ENCODE results near the gene NT5DC4.

The NT5DC4 gene

DNA sequence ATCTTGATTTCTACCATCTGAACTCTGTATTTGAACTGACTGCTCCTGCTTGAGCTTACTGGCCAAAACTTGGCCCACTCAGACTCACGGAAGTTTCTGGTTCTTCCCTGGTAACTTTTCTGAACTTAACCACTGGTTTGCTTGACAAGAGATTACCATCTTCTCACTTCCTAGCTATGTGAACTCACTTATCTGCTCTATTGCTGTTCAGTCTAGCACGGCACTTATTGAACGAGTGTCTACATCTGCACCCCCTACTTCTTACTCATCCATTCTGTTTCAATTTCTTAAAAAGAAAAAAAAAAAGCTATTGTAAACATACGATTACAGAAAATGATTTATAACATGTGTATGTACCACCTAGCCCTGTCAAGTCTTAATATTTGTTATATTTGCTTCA lies 34.6 kb downstream of the NT5DC4 start:
- no peak for DNase-seq
- Mint-ChIP-seq H3K9me3 (no peaks in the 10 kb centered on the region), H3K27ac (no peak overlapping the region), H3K27me3 (ENCODE audit: low read depth, poor library complexity) (no peaks in the 10 kb centered on the region), H3K36me3 (ENCODE audit: low read depth) (peaks cover 66% of the 10 kb centered on the region), H3K4me3 (no peak overlapping the region), H3K4me1 (no peaks in the 10 kb centered on the region)
- TF ChIP-seq, protein P1, sequence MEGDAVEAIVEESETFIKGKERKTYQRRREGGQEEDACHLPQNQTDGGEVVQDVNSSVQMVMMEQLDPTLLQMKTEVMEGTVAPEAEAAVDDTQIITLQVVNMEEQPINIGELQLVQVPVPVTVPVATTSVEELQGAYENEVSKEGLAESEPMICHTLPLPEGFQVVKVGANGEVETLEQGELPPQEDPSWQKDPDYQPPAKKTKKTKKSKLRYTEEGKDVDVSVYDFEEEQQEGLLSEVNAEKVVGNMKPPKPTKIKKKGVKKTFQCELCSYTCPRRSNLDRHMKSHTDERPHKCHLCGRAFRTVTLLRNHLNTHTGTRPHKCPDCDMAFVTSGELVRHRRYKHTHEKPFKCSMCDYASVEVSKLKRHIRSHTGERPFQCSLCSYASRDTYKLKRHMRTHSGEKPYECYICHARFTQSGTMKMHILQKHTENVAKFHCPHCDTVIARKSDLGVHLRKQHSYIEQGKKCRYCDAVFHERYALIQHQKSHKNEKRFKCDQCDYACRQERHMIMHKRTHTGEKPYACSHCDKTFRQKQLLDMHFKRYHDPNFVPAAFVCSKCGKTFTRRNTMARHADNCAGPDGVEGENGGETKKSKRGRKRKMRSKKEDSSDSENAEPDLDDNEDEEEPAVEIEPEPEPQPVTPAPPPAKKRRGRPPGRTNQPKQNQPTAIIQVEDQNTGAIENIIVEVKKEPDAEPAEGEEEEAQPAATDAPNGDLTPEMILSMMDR (IDR thresholded peaks at IDR 0.05) = no peak

DNA sequence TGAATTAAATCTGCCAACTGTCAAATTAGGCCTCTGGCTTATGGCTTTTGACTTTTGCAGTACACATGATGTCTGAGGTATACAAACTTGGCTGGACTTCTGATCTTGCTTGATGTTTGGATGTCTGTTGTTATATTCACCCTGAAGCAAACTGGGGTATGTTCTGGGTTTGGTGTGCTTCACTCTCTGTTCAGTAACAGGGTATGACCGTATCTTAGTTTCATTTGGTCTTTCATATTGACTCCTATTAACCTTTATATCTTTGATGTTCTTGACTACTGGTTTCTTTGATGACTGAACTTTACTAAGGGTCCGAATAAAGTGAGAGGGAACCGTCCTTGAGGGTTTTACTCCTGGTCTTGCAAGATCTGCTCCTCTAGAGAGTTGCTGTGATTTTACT lies 35.4 kb downstream of the NT5DC4 start:
- Mint-ChIP-seq H3K27me3 (ENCODE audit: low read depth, poor library complexity) (no peaks in the 10 kb centered on the region), H3K9me3 (no peaks in the 10 kb centered on the region), H3K4me1 (no peaks in the 10 kb centered on the region)

DNA sequence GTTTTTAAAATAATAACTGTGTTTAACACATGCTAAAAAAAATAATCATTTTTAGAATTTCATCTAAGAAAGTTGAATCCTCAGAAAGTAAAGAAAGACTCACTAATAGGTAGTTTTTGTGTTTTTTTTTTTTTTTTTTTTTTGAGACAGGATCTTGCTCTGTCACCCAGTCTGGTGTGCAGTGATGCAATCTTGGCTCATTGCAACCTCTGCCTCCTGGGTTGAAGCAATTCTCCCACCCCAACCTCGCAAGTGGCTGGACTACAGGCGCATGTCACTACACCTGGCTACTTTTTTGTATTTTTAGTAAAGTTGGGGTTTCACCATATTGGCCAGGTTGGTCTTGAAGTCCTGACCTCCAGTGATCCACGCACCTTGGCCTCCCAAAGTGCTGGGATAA lies 36.4 kb downstream of the NT5DC4 start:
- Mint-ChIP-seq H3K4me1 (peaks cover 8% of the 10 kb centered on the region), H3K4me3 (no peak overlapping the region), H3K36me3 (ENCODE audit: low read depth) (peaks cover 78% of the 10 kb centered on the region), H3K27me3 (ENCODE audit: low read depth, poor library complexity) (no peaks in the 10 kb centered on the region), H3K27ac (no peak overlapping the region), H3K9me3 (no peaks in the 10 kb centered on the region)
- TF ChIP-seq, protein P1 (IDR thresholded peaks at IDR 0.05) = no peak
- DNase-seq = no peak

More for the DNA sequence above, 35.4 kb downstream of the NT5DC4 start:
- no peak for DNase-seq
- Mint-ChIP-seq H3K36me3 (ENCODE audit: low read depth) (peaks cover 73% of the 10 kb centered on the region), H3K4me3 (no peak overlapping the region), H3K27ac (no peak overlapping the region)
- TF ChIP-seq, protein P1 (IDR thresholded peaks at IDR 0.05) = no peak

GRCh38 chr2:112758711-112759110 lies 37.9 kb downstream of the NT5DC4 start:
- H3K4me3 Mint-ChIP-seq = no peak overlapping the region
- H3K4me1 Mint-ChIP-seq = peaks cover 22% of the 10 kb centered on the region
- H3K27me3 Mint-ChIP-seq (ENCODE audit: low read depth, poor library complexity) = no peaks in the 10 kb centered on the region
- H3K36me3 Mint-ChIP-seq (ENCODE audit: low read depth) = peaks cover 73% of the 10 kb centered on the region
- TF ChIP-seq, protein P1 (IDR thresholded peaks at IDR 0.05) = no peak
- no peak for DNase-seq
- no peaks in the 10 kb centered on the region for H3K9me3 Mint-ChIP-seq
- no peak overlapping the region for H3K27ac Mint-ChIP-seq

- no peaks in the 10 kb centered on the region for H3K9me3 Mint-ChIP-seq
- TF ChIP-seq, protein P1 (IDR thresholded peaks at IDR 0.05) = no peak
These were observed 39.3 kb downstream of the NT5DC4 start for GRCh38 chr2:112760149-112760548.

GRCh38 chr2:112762276-112762675 lies 41.5 kb downstream of the NT5DC4 start:
- Mint-ChIP-seq H3K36me3 (ENCODE audit: low read depth) (peaks cover 40% of the 10 kb centered on the region), H3K27ac (no peak overlapping the region), H3K27me3 (ENCODE audit: low read depth, poor library complexity) (no peaks in the 10 kb centered on the region), H3K9me3 (no peaks in the 10 kb centered on the region), H3K4me3 (peak overlapping the region; percentile 89), H3K4me1 (peaks cover 34% of the 10 kb centered on the region)
- no peak for DNase-seq
- TF ChIP-seq, protein P1 (IDR thresholded peaks at IDR 0.05) = no peak

More at GRCh38 chr2:112760149-112760548, 39.3 kb downstream of the NT5DC4 start:
- no peak for DNase-seq
- peaks cover 59% of the 10 kb centered on the region for H3K36me3 Mint-ChIP-seq (ENCODE audit: low read depth)
- no peak overlapping the region for H3K27ac Mint-ChIP-seq
- no peak overlapping the region for H3K4me3 Mint-ChIP-seq
- H3K4me1 Mint-ChIP-seq = peaks cover 27% of the 10 kb centered on the region
- H3K27me3 Mint-ChIP-seq (ENCODE audit: low read depth, poor library complexity) = no peaks in the 10 kb centered on the region
